ENCODE results near the gene HTT-AS. TPM values are rescaled to one million over a fixed set of nuclear protein-coding genes. Genes with fewer than 3 reads are reported as not detected.

Gene HTT-AS
- total RNA-seq, 5 donors from 2014 or later (not counting 1 experiment from before 2014, with no cell fraction given): not detected

DNA sequence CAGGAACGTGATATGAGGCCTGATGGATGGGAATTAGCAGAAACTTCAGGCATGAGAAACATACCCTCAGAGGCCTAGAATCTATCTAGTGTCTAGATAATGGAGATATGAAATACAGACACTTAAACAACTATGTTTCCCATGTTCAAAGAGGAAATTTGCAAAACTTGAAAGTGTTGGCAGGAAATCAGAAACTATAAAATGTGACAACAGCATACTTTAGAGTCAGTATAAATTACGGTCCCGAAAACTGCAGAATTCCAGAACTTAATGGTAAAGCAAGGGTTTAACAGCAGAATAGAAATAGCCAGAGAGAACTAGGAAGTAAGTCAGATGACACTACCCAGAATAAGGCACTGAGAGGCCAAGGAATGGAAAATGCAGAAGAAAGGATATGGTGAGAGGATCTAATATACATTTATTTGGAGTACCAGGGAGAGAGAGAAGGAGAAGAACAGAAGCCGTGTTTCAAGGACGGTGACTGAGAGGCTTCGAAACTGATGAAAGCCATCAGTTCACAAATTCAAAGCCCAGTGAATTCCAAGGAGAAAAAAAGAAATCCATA, 7.4 kb downstream of the HTT-AS start:
- peaks cover 5% of the 10 kb centered on the region for H3K36me3 Mint-ChIP-seq
- no peaks in the 10 kb centered on the region for H3K27me3 Mint-ChIP-seq
- H3K4me1 ChIP-seq (ENCODE audit: control insufficient read depth in 1 of 2, extremely low read depth in 1 of 2, insufficient read depth in 2 of 2, low read length in 2 of 2): no peaks in the 10 kb centered on the region
- H3K4me3 ChIP-seq (ENCODE audit: control insufficient read depth in 1 of 2, extremely low read depth in 1 of 2, low read length in 1 of 2): no peak overlapping the region
- ATAC-seq (replicated peaks in 1 of 4) (no peak), DNase-seq (no peak)
- no CpG with 5 or more reads among the region's 6 CpGs for WGBS (ENCODE audit: insufficient coverage)
- ChIA-PET POLR2A (no interaction called here), CTCF (no interaction called here)
- H3K27me3 ChIP-seq (replicated peaks in 1 of 2; ENCODE audit: control insufficient read depth in 2 of 2, extremely low read depth in 1 of 2, insufficient read depth in 2 of 2, low read length in 1 of 2): peaks cover 0 to 3% of the 10 kb centered on the region in 2 experiments
- no peak overlapping the region for H3K4me3 Mint-ChIP-seq
- H3K36me3 ChIP-seq (ENCODE audit: control insufficient read depth in 2 of 2, extremely low read depth in 1 of 2, insufficient read depth in 1 of 2, low read length in 1 of 2): no peaks in the 10 kb centered on the region
- H3K27ac ChIP-seq (ENCODE audit: low read length): no peak overlapping the region
- H3K9me3 ChIP-seq: no peaks in the 10 kb centered on the region
- H3K9me3 Mint-ChIP-seq: peaks cover 0 to 4% (median 0%) of the 10 kb centered on the region in 3 donors
- no peak overlapping the region for H3K27ac Mint-ChIP-seq
- no peaks in the 10 kb centered on the region for H3K4me1 Mint-ChIP-seq

DNA sequence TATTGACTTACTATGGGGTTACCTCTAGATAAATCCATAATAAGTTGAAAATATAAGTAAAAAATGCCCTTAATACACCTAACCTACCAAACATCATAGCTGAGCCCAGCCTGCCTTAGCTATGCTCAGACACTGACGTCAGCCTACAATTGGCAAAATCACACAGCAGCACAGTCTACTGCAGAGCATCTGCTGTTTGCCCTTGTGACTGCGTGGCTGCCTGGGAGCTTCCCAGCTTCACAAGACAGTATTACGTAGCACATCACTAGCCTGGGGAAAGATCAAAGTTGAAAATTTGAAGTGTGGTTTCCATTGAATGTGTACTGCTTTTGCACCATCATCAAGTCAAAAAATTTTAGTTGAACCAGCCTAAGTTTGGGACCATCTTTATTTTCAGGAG, 8.8 kb downstream of the HTT-AS start:
- CTCF ChIA-PET: no interaction called here
- peaks cover 0 to 4% (median 0%) of the 10 kb centered on the region in 3 donors for H3K9me3 Mint-ChIP-seq
- WGBS (ENCODE audit: insufficient coverage): 50% methylated on average over 1 of the region's 3 CpGs

DNA sequence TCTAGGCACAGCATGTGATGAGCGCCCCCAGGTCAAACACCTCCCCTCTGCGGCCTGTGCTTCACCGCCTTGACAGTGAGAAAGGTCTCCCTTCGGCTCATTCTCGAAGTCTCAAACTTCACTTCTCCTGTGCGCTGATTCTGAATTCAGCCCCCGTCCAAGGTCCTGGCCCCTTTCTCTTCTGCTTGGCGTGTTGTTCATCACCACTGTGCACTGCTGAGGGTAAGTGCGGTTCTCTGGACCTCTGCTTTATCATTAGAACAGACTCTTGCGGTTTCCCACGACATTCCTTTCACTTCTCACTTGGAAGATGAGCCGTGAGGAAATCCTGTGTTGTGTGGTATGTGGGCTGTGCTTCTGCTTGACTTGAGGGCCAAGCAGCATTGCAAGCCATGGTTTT, 11.9 kb downstream of the HTT-AS start:
- H3K4me3 ChIP-seq (ENCODE audit: control insufficient read depth in 1 of 2, extremely low read depth in 1 of 2, low read length in 1 of 2): no peak overlapping the region
- Mint-ChIP-seq H3K27ac (no peak overlapping the region), H3K27me3 (peaks cover 0 to 7% of the 10 kb centered on the region in 2 donors), H3K36me3 (peaks cover 5% of the 10 kb centered on the region), H3K4me1 (no peaks in the 10 kb centered on the region), H3K9me3 (peaks cover 0 to 4% (median 0%) of the 10 kb centered on the region in 3 donors), H3K4me3 (no peak overlapping the region)
- DNase-seq (no peak), ATAC-seq (replicated peaks in 1 of 4) (no peak)
- 96% methylated on average over 7 of the region's 12 CpGs for WGBS (ENCODE audit: insufficient coverage)
- H3K27me3 ChIP-seq (replicated peaks in 1 of 2; ENCODE audit: control insufficient read depth in 2 of 2, extremely low read depth in 1 of 2, insufficient read depth in 2 of 2, low read length in 1 of 2): peaks cover 0 to 3% of the 10 kb centered on the region in 2 experiments
- no peaks in the 10 kb centered on the region for H3K9me3 ChIP-seq
- ChIA-PET CTCF (no interaction called here), POLR2A (no interaction called here)
- no peaks in the 10 kb centered on the region for H3K36me3 ChIP-seq (ENCODE audit: control insufficient read depth in 2 of 2, extremely low read depth in 1 of 2, insufficient read depth in 1 of 2, low read length in 1 of 2)
- H3K4me1 ChIP-seq (ENCODE audit: control insufficient read depth in 1 of 2, extremely low read depth in 1 of 2, insufficient read depth in 2 of 2, low read length in 2 of 2): no peaks in the 10 kb centered on the region
- H3K27ac ChIP-seq (ENCODE audit: low read length): no peak overlapping the region

More for the DNA sequence above, 8.8 kb downstream of the HTT-AS start:
- Histone ChIP-seq H3K27me3 (replicated peaks in 1 of 2; ENCODE audit: control insufficient read depth in 2 of 2, extremely low read depth in 1 of 2, insufficient read depth in 2 of 2, low read length in 1 of 2) (peaks cover 0 to 3% of the 10 kb centered on the region in 2 experiments), H3K4me3 (ENCODE audit: control insufficient read depth in 1 of 2, extremely low read depth in 1 of 2, low read length in 1 of 2) (no peak overlapping the region), H3K4me1 (ENCODE audit: control insufficient read depth in 1 of 2, extremely low read depth in 1 of 2, insufficient read depth in 2 of 2, low read length in 2 of 2) (no peaks in the 10 kb centered on the region), H3K9me3 (no peaks in the 10 kb centered on the region), H3K27ac (ENCODE audit: low read length) (no peak overlapping the region), H3K36me3 (ENCODE audit: control insufficient read depth in 2 of 2, extremely low read depth in 1 of 2, insufficient read depth in 1 of 2, low read length in 1 of 2) (no peaks in the 10 kb centered on the region)
- POLR2A ChIA-PET: no interaction called here
- H3K27me3 Mint-ChIP-seq: peaks cover 0 to 6% of the 10 kb centered on the region in 2 donors
- H3K4me1 Mint-ChIP-seq: no peaks in the 10 kb centered on the region
- peaks cover 5% of the 10 kb centered on the region for H3K36me3 Mint-ChIP-seq
- H3K4me3 Mint-ChIP-seq: no peak overlapping the region
- H3K27ac Mint-ChIP-seq: no peak overlapping the region
- DNase-seq: no peak
- ATAC-seq (replicated peaks in 1 of 4): no peak

DNA sequence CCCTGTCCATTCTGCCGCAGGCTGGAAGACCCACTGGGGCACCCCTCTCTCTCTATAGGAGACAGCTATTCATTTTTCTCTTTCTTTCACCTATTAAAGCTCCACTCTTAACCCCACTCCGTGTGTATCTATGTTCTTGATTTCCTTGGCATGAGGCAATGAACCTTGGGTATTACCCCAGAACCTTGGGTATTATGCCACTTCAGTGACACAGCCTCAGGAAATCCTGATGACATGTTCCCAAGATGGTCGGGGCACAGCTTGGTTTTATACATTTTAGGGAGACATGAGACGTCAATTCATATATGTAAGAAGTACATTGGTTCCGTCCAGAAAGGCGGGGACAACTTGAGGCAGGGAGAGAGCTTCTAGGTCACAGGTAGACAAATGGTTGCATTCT, 13.4 kb downstream of the HTT-AS start:
- no peak overlapping the region for H3K27ac ChIP-seq (ENCODE audit: low read length)
- ChIA-PET POLR2A (no interaction called here), CTCF (interaction anchor here in 1 of 2 donors (0.5 kb wide), 1 partner anchor 10 kb away, joined by 4 read pairs; no protein-coding TSS in a partner anchor)
- H3K9me3 ChIP-seq: no peaks in the 10 kb centered on the region
- 98% methylated on average over 6 of the region's 6 CpGs for WGBS (ENCODE audit: insufficient coverage)
- DNase-seq (no peak), ATAC-seq (replicated peaks in 1 of 4) (no peak)
- Mint-ChIP-seq H3K9me3 (peaks cover 0 to 7% (median 2%) of the 10 kb centered on the region in 3 donors), H3K4me1 (no peaks in the 10 kb centered on the region), H3K4me3 (no peak overlapping the region), H3K27ac (no peak overlapping the region), H3K36me3 (peaks cover 8% of the 10 kb centered on the region), H3K27me3 (peaks cover 0 to 7% of the 10 kb centered on the region in 2 donors)
- no peaks in the 10 kb centered on the region for H3K4me1 ChIP-seq (ENCODE audit: control insufficient read depth in 1 of 2, extremely low read depth in 1 of 2, insufficient read depth in 2 of 2, low read length in 2 of 2)
- H3K36me3 ChIP-seq (ENCODE audit: control insufficient read depth in 2 of 2, extremely low read depth in 1 of 2, insufficient read depth in 1 of 2, low read length in 1 of 2): no peaks in the 10 kb centered on the region
- H3K4me3 ChIP-seq (ENCODE audit: control insufficient read depth in 1 of 2, extremely low read depth in 1 of 2, low read length in 1 of 2): no peak overlapping the region
- H3K27me3 ChIP-seq (replicated peaks in 1 of 2; ENCODE audit: control insufficient read depth in 2 of 2, extremely low read depth in 1 of 2, insufficient read depth in 2 of 2, low read length in 1 of 2): peaks cover 0 to 3% of the 10 kb centered on the region in 2 experiments

DNA sequence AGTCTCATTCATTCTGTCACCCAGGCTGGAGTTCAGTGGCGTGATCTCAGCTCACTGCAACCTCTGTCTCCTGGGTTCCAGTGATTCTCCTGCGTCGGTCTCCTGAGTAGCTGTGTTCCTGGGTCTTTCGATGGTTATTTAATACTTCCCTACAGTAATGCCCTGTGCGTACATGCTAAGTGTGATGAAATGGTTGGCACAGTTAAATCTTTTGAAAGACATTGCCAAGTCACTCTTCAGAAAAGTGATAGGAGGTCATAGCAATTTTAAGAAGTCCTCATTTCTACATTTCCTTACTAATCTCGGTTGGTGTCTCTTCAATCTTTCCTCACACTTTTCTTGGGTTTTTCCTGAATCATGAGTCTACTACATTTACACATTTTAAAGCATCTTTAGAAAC, 14.4 kb downstream of the HTT-AS start:
- Mint-ChIP-seq H3K27ac (no peak overlapping the region), H3K27me3 (peaks cover 0 to 7% of the 10 kb centered on the region in 2 donors), H3K9me3 (peaks cover 5 to 12% (median 7%) of the 10 kb centered on the region in 3 donors), H3K36me3 (peaks cover 8% of the 10 kb centered on the region), H3K4me3 (no peak overlapping the region), H3K4me1 (no peaks in the 10 kb centered on the region)
- POLR2A ChIA-PET: no interaction called here
- ATAC-seq (replicated peaks in 1 of 4) (no peak), DNase-seq (no peak)
- WGBS (ENCODE audit: insufficient coverage): no CpG with 5 or more reads among the region's 6 CpGs
- no peaks in the 10 kb centered on the region for H3K36me3 ChIP-seq (ENCODE audit: control insufficient read depth in 2 of 2, extremely low read depth in 1 of 2, insufficient read depth in 1 of 2, low read length in 1 of 2)
- H3K4me3 ChIP-seq (ENCODE audit: control insufficient read depth in 1 of 2, extremely low read depth in 1 of 2, low read length in 1 of 2): no peak overlapping the region
- no peaks in the 10 kb centered on the region for H3K9me3 ChIP-seq
- CTCF ChIA-PET: no interaction called here
- H3K27me3 ChIP-seq (replicated peaks in 1 of 2; ENCODE audit: control insufficient read depth in 2 of 2, extremely low read depth in 1 of 2, insufficient read depth in 2 of 2, low read length in 1 of 2): peaks cover 0 to 3% of the 10 kb centered on the region in 2 experiments
- H3K4me1 ChIP-seq (ENCODE audit: control insufficient read depth in 1 of 2, extremely low read depth in 1 of 2, insufficient read depth in 2 of 2, low read length in 2 of 2): no peaks in the 10 kb centered on the region
- H3K27ac ChIP-seq (ENCODE audit: low read length): no peak overlapping the region

DNA sequence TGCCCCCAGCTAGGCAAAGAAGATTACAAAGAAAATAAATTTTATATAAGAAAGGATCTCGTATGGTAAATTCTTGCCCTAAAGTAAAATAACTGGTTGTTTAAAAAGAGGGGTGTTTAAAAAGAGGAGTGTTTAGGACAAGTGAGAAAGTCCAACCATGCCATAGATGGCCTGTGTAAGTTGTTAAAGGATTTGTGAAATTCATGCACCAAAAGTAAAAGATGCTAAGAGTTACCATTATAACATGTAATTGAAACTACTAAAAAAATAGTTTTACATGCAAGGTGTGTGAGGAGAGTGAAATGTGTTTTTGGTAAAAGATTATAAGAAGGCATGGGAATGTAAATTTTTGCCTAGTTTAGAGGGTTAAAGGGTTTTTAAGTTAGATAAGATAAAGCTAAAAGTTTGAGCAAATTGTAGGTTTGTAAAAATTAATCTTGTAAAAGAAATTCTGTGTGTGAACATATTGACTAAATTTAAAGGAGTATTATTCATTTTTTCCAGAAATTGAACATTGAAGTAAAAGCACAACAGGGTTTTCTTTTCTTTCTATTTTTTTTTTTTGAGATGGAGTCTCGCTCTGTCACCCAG, 20.1 kb downstream of the HTT-AS start:
- Mint-ChIP-seq H3K4me1 (no peaks in the 10 kb centered on the region), H3K27ac (no peak overlapping the region), H3K4me3 (no peak overlapping the region), H3K27me3 (no peaks in the 10 kb centered on the region), H3K9me3 (peaks cover 5 to 17% (median 9%) of the 10 kb centered on the region in 3 donors), H3K36me3 (peaks cover 11% of the 10 kb centered on the region)
- POLR2A ChIA-PET: no interaction called here
- H3K27ac ChIP-seq (ENCODE audit: low read length): no peak overlapping the region
- ATAC-seq (replicated peaks in 1 of 4) (no peak), DNase-seq (no peak)
- H3K27me3 ChIP-seq (replicated peaks in 1 of 2; ENCODE audit: control insufficient read depth in 2 of 2, extremely low read depth in 1 of 2, insufficient read depth in 2 of 2, low read length in 1 of 2): no peaks in the 10 kb centered on the region
- no peaks in the 10 kb centered on the region for H3K9me3 ChIP-seq
- no CpG with 5 or more reads among the region's 2 CpGs for WGBS (ENCODE audit: insufficient coverage)
- CTCF ChIA-PET: interaction anchor here in 1 of 2 donors (0.9 kb wide), 1 partner anchor 13 kb away, joined by 4 read pairs; no protein-coding TSS in a partner anchor
- no peak overlapping the region for H3K4me3 ChIP-seq (ENCODE audit: control insufficient read depth in 1 of 2, extremely low read depth in 1 of 2, low read length in 1 of 2)
- H3K36me3 ChIP-seq (ENCODE audit: control insufficient read depth in 2 of 2, extremely low read depth in 1 of 2, insufficient read depth in 1 of 2, low read length in 1 of 2): no peaks in the 10 kb centered on the region
- H3K4me1 ChIP-seq (ENCODE audit: control insufficient read depth in 1 of 2, extremely low read depth in 1 of 2, insufficient read depth in 2 of 2, low read length in 2 of 2): no peaks in the 10 kb centered on the region

All from T-cell (primary cell).